ENCODE measurements around the gene KRT80.

The KRT80 gene

GRCh38 chr12:52231305-52232202, 39.7 kb upstream of the KRT80 start:
- TF ChIP-seq, protein P1, sequence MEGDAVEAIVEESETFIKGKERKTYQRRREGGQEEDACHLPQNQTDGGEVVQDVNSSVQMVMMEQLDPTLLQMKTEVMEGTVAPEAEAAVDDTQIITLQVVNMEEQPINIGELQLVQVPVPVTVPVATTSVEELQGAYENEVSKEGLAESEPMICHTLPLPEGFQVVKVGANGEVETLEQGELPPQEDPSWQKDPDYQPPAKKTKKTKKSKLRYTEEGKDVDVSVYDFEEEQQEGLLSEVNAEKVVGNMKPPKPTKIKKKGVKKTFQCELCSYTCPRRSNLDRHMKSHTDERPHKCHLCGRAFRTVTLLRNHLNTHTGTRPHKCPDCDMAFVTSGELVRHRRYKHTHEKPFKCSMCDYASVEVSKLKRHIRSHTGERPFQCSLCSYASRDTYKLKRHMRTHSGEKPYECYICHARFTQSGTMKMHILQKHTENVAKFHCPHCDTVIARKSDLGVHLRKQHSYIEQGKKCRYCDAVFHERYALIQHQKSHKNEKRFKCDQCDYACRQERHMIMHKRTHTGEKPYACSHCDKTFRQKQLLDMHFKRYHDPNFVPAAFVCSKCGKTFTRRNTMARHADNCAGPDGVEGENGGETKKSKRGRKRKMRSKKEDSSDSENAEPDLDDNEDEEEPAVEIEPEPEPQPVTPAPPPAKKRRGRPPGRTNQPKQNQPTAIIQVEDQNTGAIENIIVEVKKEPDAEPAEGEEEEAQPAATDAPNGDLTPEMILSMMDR (IDR thresholded peaks at IDR 0.05) = no peak
- peaks cover 13% of the 10 kb centered on the region for H3K4me1 ChIP-seq
- no peaks in the 10 kb centered on the region for H3K36me3 ChIP-seq (ENCODE audit: control insufficient read depth, insufficient read depth, low read length)
- no peaks in the 10 kb centered on the region for H3K27me3 ChIP-seq (ENCODE audit: control insufficient read depth, insufficient read depth, low read length)
- no peak overlapping the region for H3K4me2 ChIP-seq (ENCODE audit: low read length)
- peak overlapping the region; percentile 72 for H3K27ac ChIP-seq
- H3K79me2 ChIP-seq = no peaks in the 10 kb centered on the region
- no peak overlapping the region for H3K4me3 ChIP-seq (ENCODE audit: low read depth, low read length)
- no peaks in the 10 kb centered on the region for H3K9me3 ChIP-seq (ENCODE audit: control insufficient read depth, low read length)
- no peak overlapping the region for H3K9ac ChIP-seq
- peak overlapping the region; percentile 80 for H2AFZ ChIP-seq

GRCh38 chr12:52230364-52231281, 38.8 kb upstream of the KRT80 start:
- Histone ChIP-seq H3K9ac (no peak overlapping the region), H3K4me2 (ENCODE audit: low read length) (no peak overlapping the region), H3K4me3 (ENCODE audit: low read depth, low read length) (no peak overlapping the region), H3K9me3 (ENCODE audit: control insufficient read depth, low read length) (no peaks in the 10 kb centered on the region), H3K36me3 (ENCODE audit: control insufficient read depth, insufficient read depth, low read length) (no peaks in the 10 kb centered on the region), H3K27ac (no peak overlapping the region), H3K4me1 (peaks cover 13% of the 10 kb centered on the region), H3K27me3 (ENCODE audit: control insufficient read depth, insufficient read depth, low read length) (no peaks in the 10 kb centered on the region), H3K79me2 (no peaks in the 10 kb centered on the region), H2AFZ (no peak overlapping the region)
- TF ChIP-seq, protein P1 (IDR thresholded peaks at IDR 0.05) = no peak

GRCh38 chr12:52229836-52230343, 38.1 kb upstream of the KRT80 start:
- no peak overlapping the region for H3K9ac ChIP-seq
- H2AFZ ChIP-seq = no peak overlapping the region
- H3K27ac ChIP-seq = no peak overlapping the region
- H3K9me3 ChIP-seq (ENCODE audit: control insufficient read depth, low read length) = no peaks in the 10 kb centered on the region
- no peaks in the 10 kb centered on the region for H3K36me3 ChIP-seq (ENCODE audit: control insufficient read depth, insufficient read depth, low read length)
- no peaks in the 10 kb centered on the region for H3K79me2 ChIP-seq
- TF ChIP-seq, protein P1 (IDR thresholded peaks at IDR 0.05) = no peak
- peaks cover 13% of the 10 kb centered on the region for H3K4me1 ChIP-seq
- H3K4me3 ChIP-seq (ENCODE audit: low read depth, low read length) = no peak overlapping the region
- H3K27me3 ChIP-seq (ENCODE audit: control insufficient read depth, insufficient read depth, low read length) = no peaks in the 10 kb centered on the region
- no peak overlapping the region for H3K4me2 ChIP-seq (ENCODE audit: low read length)

- Histone ChIP-seq H3K9me3 (ENCODE audit: control insufficient read depth, low read length) (no peaks in the 10 kb centered on the region), H3K79me2 (no peaks in the 10 kb centered on the region), H3K4me2 (ENCODE audit: low read length) (no peak overlapping the region), H3K27me3 (ENCODE audit: control insufficient read depth, insufficient read depth, low read length) (no peaks in the 10 kb centered on the region), H3K36me3 (ENCODE audit: control insufficient read depth, insufficient read depth, low read length) (no peaks in the 10 kb centered on the region), H3K4me1 (peaks cover 13% of the 10 kb centered on the region), H3K9ac (no peak overlapping the region), H3K4me3 (ENCODE audit: low read depth, low read length) (no peak overlapping the region), H2AFZ (no peak overlapping the region), H3K27ac (no peak overlapping the region)
- TF ChIP-seq, protein P1 (IDR thresholded peaks at IDR 0.05) = no peak
These were observed 37.1 kb upstream of the KRT80 start for GRCh38 chr12:52228931-52229330.

Data from parathyroid adenoma (tissue), 2 donors.